ENCODE measurements around the gene DENND1B.

GRCh38 chr1:197469620-197470210 lies 305.6 kb downstream of the DENND1B start:
- TF ChIP-seq CTCF (tag by site-specific recombination; IDR thresholded peaks at IDR 0.05) (no peak), ZFP41 (tag by site-specific recombination; IDR thresholded peaks at IDR 0.05; ENCODE audit: borderline replicate concordance) (no peak), ZNF513 (tag by site-specific recombination; IDR thresholded peaks at IDR 0.05) (no peak)
